NK-92 (cell line): ENCODE measurements around the gene HSPD1.

Source experiments
- DNase-seq: peaks from one replicate; lab custom pipeline; 2025; ENCODE audit not compliant: unreplicated experiment; lab: John Stamatoyannopoulos, UW

The HSPD1 gene

DNA sequence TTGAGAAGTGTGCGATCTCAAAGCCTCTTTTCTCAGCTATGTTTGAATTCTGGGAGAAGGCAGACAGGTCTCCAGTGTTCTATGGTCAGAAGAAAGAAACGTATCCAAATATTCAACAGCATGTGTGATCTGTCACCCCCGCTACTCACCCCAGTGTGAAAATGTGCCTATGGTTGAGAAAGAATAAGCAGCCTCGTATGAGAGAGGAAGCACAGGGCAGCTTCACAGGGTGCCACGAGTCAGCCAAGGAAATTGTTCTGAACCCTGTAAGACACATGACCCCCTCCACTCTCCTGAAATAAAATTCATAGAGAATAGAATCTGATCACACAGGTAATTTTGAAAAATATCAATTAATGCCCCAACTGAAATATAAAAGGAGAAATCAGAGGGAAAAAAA lies 56.8 kb downstream of the HSPD1 start:
- DNase-seq, result no peak

GRCh38 chr2:197437380-197437779 lies 62.3 kb downstream of the HSPD1 start:
- DNase-seq, result no peak
